HCT116 (cell line): ENCODE data around the gene HEXIM1. TPM values are rescaled to one million over a fixed set of nuclear protein-coding genes. Genes with fewer than 3 reads are reported as not detected.

Experiments used
- ATAC-seq: fragments of 200-7000 bp; cut with Tn5 transposase; 2 replicates; pipeline ENCODE4 v1.9.1; 2020; ENCODE audit warnings: mild to moderate bottlenecking, moderate library complexity
- BruUV-seq: library from RNA; stranded (reverse); fragments of 400-500 nt; replicated peaks from 2 replicates; lab custom pipeline; 2021; lab: Mats Ljungman, UMichigan
- CTCF ChIA-PET: fragments of 300-600 bp; sonication (Branson Sonifier 250); formaldehyde crosslinking; loops from one replicate; lab custom pipeline; 2021; ENCODE audit warnings: antibody characterized with exemption; lab: Charles Lee
- POLR2A ChIA-PET: fragments of 300-600, 350-600 bp; sonication (Branson Sonifier 250); formaldehyde crosslinking; loops from one replicate; lab custom pipeline; 2021; ENCODE audit warnings: antibody characterized with exemption; lab: Charles Lee
- RAD21 ChIA-PET, 2 experiments: fragments of 300-600 bp; sonication (Branson Sonifier 250); formaldehyde crosslinking; loops; one replicate each; lab custom pipeline; 2023; ENCODE audit warnings: low total read pairs in 2 of 2; ENCODE audit not compliant: uncharacterized antibody in 2 of 2, unreplicated experiment in 2 of 2, low non-redundant PET in 1 of 2; lab: Charles Lee
- DNase-seq: peaks from one replicate; pipeline ENCODE4 v3.0.0-alpha.2; 2010; ENCODE audit warnings: low read depth, low spot score
- H2AFZ ChIP-seq: fragments of 200-600 bp; shearing (Covaris generic), sonication (generic); 2 replicates; pipeline ENCODE4 v1.6.1; 2017; ENCODE audit warnings: low read depth, mixed run types, mixed read lengths, antibody characterized with exemption, low read length; ENCODE audit not compliant: poor library complexity, severe bottlenecking
- H3K27ac ChIP-seq: 2 replicates; pipeline ENCODE4 v1.5.1; 2012; ENCODE audit warnings: low read depth, low read length
- H3K27me3 ChIP-seq: fragments of 200-600 bp; sonication (generic); 2 replicates; pipeline ENCODE4 v1.6.1; 2016; ENCODE audit warnings: mixed run types, low read length, mixed read lengths; ENCODE audit not compliant: insufficient read depth
- H3K36me3 ChIP-seq, 2 experiments: fragments of 200-500 bp in 1 of 2; fragments of 200-600 bp in 1 of 2; sonication (Bioruptor generic) in 1 of 2; sonication (generic) in 1 of 2; 2 replicates each; pipeline versions ENCODE4 v1.5.1 to v1.6.1; 2014 to 2016; ENCODE audit warnings: low read length in 2 of 2, inconsistent platforms in 1 of 2, mixed read lengths in 1 of 2, mixed run types in 1 of 2; ENCODE audit not compliant: insufficient read depth in 2 of 2, control insufficient read depth in 1 of 2
- H3K4me1 ChIP-seq, 2 experiments: fragments of 200-600 bp in 1 of 2; sonication (generic) in 1 of 2; 2 replicates each; pipeline versions ENCODE4 v1.5.1 to v1.6.1; 2012 to 2017; ENCODE audit warnings: low read length in 2 of 2, inconsistent platforms in 1 of 2, mild to moderate bottlenecking in 1 of 2, mixed read lengths in 1 of 2, mixed run types in 1 of 2, moderate library complexity in 1 of 2; ENCODE audit not compliant: insufficient read depth in 2 of 2, control insufficient read depth in 1 of 2
- H3K4me2 ChIP-seq: fragments of 200-600 bp; sonication (generic); 2 replicates; pipeline ENCODE4 v1.6.1; 2017; ENCODE audit warnings: mixed run types, low read length, mixed read lengths
- H3K4me3 ChIP-seq, 2 experiments: fragments of 200-600 bp in 1 of 2; sonication (generic) in 1 of 2; replicated peaks in 1 of 2; 2 replicates each; pipeline ENCODE4 v1.5.1; 2011 to 2016; ENCODE audit warnings: low read length in 2 of 2, control low read depth in 1 of 2, low read depth in 1 of 2, mild to moderate bottlenecking in 1 of 2, mixed read lengths in 1 of 2, mixed run types in 1 of 2
- H3K79me2 ChIP-seq: fragments of 200-600 bp; sonication (generic); 2 replicates; pipeline ENCODE4 v1.6.1; 2017; ENCODE audit warnings: mild to moderate bottlenecking, mixed run types, low read length, moderate library complexity, mixed read lengths; ENCODE audit not compliant: insufficient read depth
- H3K9ac ChIP-seq: fragments of 200-600 bp; sonication (generic); 2 replicates; pipeline ENCODE4 v1.6.1; 2016; ENCODE audit warnings: low read length, mixed read lengths
- H3K9me2 ChIP-seq: fragments of 200-600 bp; sonication (generic), shearing (Covaris generic); 2 replicates; pipeline ENCODE4 v1.6.1; 2017; ENCODE audit warnings: mixed run types, mild to moderate bottlenecking, moderate library complexity; ENCODE audit not compliant: insufficient read depth
- H3K9me3 ChIP-seq, 2 experiments: fragments of 200-500 bp in 1 of 2; fragments of 200-600 bp in 1 of 2; sonication (Bioruptor generic) in 1 of 2; sonication (generic) in 1 of 2; 2 replicates each; pipeline ENCODE4 v1.6.1; 2014 to 2017; ENCODE audit warnings: low read length in 2 of 2, mixed read lengths in 2 of 2, inconsistent platforms in 1 of 2, low read depth in 1 of 2, mild to moderate bottlenecking in 1 of 2, mixed run types in 1 of 2, moderate library complexity in 1 of 2; ENCODE audit not compliant: control insufficient read depth in 1 of 2, insufficient read depth in 1 of 2
- H4K20me1 ChIP-seq: fragments of 200-600 bp; sonication (generic), shearing (Covaris generic); 2 replicates; pipeline ENCODE4 v1.6.1; 2017; ENCODE audit warnings: mixed run types, mild to moderate bottlenecking, moderate library complexity; ENCODE audit not compliant: insufficient read depth
- CTCF ChIP-seq, 3 experiments: fragments of 200-600 bp in 1 of 3; sonication (generic) in 1 of 3; IDR thresholded peaks in 2 of 3; conservative IDR thresholded peaks in 1 of 3; 2 replicates each; pipeline ENCODE4 v1.5.1; 2012 to 2017; ENCODE audit warnings: low read depth in 2 of 3, low read length in 2 of 3, antibody characterized with exemption in 1 of 3, borderline replicate concordance in 1 of 3, control low read depth in 1 of 3, mild to moderate bottlenecking in 1 of 3, mixed read lengths in 1 of 3, mixed run types in 1 of 3, moderate library complexity in 1 of 3; ENCODE audit not compliant: insufficient read depth in 1 of 3
- EZH2phosphoT487 ChIP-seq: fragments of 200-600 bp; IDR thresholded peaks from 2 replicates; pipeline ENCODE4 v1.6.1; 2018; ENCODE audit warnings: antibody characterized with exemption, borderline replicate concordance
- SIN3A ChIP-seq: IDR thresholded peaks from 2 replicates; pipeline ENCODE4 v1.6.1; 2012; ENCODE audit warnings: low read depth
- SRF ChIP-seq: IDR thresholded peaks from 2 replicates; pipeline ENCODE4 v1.6.1; 2012; ENCODE audit warnings: low read depth
- YY1 ChIP-seq: IDR thresholded peaks from 2 replicates; pipeline ENCODE4 v1.6.1; 2011; ENCODE audit warnings: low read length, low read depth, moderate library complexity, mild to moderate bottlenecking; ENCODE audit not compliant: insufficient replicate concordance; ENCODE audit errors: extremely low read depth
- ZNF274 ChIP-seq: fragments of 200-500 bp; sonication (Bioruptor generic); IDR thresholded peaks from 2 replicates; pipeline ENCODE4 v1.6.1; 2014; ENCODE audit warnings: mild to moderate bottlenecking, low read depth, low read length, inconsistent platforms
- intact Hi-C: fragments of 100-400 bp; cut with micrococcal nuclease; formaldehyde crosslinking; loops from 2 replicates; pipeline ENCODE4 v1.10.0; 2022
- total RNA-seq: library from RNA; stranded (reverse); gene quantifications from one replicate; pipeline ENCODE4 v1.2.1, GENCODE V29; 2021; ENCODE audit not compliant: unreplicated experiment

Gene HEXIM1
- total RNA-seq, 1 experiment from 2014 or later, result 58.0 TPM

GRCh38 chr17:45155029-45155428, 6.8 kb downstream of the HEXIM1 start (continued):
- TF ChIP-seq CTCF (IDR thresholded peaks at IDR 0.05 in 2 of 3, conservative IDR thresholded peaks at IDR 0.05 in 1 of 3; ENCODE audit: borderline replicate concordance in 1 of 3, insufficient read depth in 1 of 3, low read depth in 2 of 3, low read length in 2 of 3) (no peak), ZNF274 (no peak)

GRCh38 chr17:45155483-45155882, 7.2 kb downstream of the HEXIM1 start:
- no TSS peak for BruUV-seq
- H3K27ac ChIP-seq, result no peak overlapping the region

More at GRCh38 chr17:45155483-45155882, 7.2 kb downstream of the HEXIM1 start:
- Histone ChIP-seq H3K4me2 (no peak overlapping the region), H2AFZ (no peak overlapping the region), H4K20me1 (0 out of 2 replicates have a peak, but pooled peaks cover 9% of the 10 kb centered on the region), H3K79me2 (peaks cover 38% of the 10 kb centered on the region), H3K9me3 (no peaks in the 10 kb centered on the region), H3K36me3 (no peaks in the 10 kb centered on the region), H3K27me3 (no peaks in the 10 kb centered on the region), H3K4me1 (peaks cover 32 to 40% of the 10 kb centered on the region in 2 experiments), H3K4me3 (no peak overlapping the region), H3K9me2 (no peaks in the 10 kb centered on the region), H3K9ac (no peak overlapping the region)
- ATAC-seq, result no peak
- DNase-seq, result no peak
- TF ChIP-seq SRF (no peak), ZNF274 (no peak), SIN3A (no peak), YY1 (no peak), EZH2phosphoT487 (no peak)
- ChIA-PET RAD21 (interaction anchor here (1.3 to 1.8 kb wide), 2 partner anchors 42 kb away, joined by 3 to 8 read pairs; no protein-coding TSS in a partner anchor), POLR2A (interaction anchor here (0.8 to 4.1 kb wide), 3 partner anchors 11 to 21 kb away, joined by 4 to 15 read pairs (median 5); no protein-coding TSS in a partner anchor), CTCF (interaction anchor here (1.2 to 9.7 kb wide), 5 partner anchors 17 to 57 kb away, joined by 3 to 129 read pairs (median 5); partner anchors contain the start of gene ACBD4)
- intact Hi-C loops, result no loop called here
